ENCODE measurements around the gene HAGHL.
"Not testable (repeated sequence)": the region's sequence is repeated elsewhere in the genome, so short reads cannot be mapped to it uniquely, and the experiment has no call there.

Gene HAGHL

DNA sequence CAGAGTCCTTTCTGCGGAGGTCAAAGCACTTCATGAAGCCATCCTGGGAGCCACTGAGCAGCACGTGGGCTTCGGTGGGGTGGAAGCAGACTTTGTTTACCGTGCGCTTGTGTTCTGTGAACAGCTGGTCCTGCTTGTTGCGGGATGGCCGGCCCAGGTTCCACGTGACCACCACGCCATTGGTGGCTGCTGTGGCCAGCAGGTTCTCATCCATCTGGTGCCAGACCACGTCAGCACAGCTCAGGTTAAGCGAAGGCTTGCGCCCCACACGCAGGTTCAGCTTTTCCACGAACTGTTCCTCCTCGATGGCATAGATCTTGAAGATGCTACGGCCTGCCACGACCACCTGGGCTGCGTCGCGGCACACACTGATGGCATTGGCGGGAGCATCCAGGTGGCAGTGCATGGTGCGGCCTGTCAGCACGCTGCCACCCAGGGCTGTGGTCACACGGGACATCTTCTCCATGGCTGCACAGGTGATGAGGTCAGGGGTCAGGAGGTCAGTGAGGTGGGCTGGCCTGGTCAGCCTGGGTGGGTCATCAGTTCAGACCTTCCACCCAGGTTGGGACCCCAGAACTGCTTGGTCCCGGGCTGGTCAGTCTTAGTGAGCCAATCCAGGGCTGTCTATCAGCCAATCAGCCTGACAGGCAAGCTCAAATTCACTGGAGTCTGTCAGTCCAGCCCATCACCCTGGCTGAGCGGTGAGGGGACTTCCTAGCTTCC is 37.6 kb upstream of the HAGHL start:
- no peak for DNase-seq

DNA sequence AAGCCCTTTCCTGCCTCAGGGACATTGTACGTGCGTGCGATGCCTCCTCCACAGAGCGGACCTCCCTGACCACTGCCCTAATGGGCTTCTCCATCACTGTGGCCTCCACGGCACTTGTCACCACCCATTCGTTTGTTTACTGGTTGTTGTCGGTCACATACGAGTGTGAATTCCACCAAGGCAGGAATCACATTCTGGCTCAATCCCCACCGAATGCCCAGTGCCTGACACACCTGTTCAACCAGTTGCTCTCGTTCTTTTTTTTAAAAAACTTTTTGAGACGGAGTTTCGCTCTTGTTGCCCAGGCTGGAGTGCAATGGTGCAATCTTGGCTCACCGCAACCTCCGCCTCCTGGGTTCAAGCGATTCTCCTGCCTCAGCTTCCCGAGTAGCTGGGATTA is 35.7 kb upstream of the HAGHL start:
- DNase-seq = not testable (repeated sequence)

DNA sequence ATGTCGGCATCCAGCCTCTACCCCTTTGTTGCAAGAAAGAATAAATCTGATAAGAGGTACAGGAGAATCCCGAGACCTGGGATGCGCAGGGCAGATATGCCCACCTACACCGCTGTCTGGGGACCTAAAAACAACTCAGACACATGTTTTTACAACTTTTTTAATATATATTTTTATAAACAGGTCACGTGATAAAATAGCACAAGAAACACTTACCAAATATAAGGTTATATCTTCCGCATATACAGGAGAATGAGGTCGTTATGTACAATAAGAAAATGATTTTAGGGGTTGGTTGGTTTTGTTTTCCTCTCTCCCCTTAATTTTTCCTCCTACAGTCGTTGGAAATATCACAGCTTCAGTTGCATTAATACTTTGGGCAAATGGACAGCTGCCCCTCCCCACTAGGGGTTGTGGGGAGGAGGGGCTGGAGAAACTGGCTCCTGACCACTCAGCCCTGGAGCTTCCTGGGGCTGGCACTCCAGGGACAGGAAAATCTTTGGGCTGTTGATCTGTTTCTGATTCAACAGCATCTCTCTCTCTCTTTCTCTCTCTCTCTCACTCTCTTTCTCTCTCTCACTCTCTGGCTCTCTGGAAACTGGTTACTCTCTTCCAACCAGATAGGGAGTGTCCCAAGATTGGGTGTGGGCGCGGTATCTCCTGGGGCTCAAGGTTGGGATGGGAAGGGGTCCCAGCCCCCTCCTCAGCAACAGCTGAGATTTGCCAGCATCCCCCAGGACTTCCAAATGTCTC is 34.4 kb upstream of the HAGHL start:
- no peak for DNase-seq

DNA sequence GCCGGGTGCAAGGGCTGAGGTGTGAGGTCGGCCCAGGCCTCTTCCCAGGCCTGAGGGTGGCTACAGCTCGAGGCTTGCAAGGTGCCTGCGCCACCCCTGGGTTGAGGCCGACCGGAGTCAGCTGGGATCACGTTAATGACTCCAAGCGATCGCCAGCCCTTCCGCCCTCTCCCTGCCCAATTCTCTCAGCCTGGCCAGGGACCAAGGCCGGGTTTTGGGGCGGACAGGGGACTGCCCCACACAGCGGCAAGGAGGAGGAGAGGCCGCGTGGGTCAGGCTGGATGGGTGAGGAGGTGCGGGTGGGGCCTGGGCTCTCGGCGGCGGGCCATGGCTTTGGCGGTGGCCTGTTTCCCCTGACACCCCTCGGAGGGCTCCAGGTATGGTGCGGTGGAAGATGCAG is 33.5 kb upstream of the HAGHL start:
- DNase-seq = no peak

DNA sequence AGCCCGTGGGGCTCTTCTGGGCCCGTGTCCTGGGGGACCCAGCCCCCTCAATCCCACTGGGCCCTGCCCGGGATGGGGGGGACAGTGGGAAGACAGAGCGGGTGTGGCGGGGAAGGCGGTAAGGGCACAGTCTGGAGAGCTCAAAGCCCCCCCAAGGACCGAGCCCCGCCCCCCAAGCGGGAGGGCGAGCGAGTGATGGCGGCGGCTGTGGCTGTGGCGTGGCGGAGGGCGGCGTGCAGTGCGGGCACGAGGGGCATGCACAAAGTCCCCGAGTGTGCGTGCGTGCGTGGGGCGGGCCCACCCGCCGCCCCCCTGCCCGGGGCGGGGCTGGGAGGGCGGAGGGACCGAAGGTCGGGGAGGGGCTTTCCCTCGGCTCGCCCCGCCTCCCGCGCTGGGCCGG is 33.1 kb upstream of the HAGHL start:
- no peak for DNase-seq

DNA sequence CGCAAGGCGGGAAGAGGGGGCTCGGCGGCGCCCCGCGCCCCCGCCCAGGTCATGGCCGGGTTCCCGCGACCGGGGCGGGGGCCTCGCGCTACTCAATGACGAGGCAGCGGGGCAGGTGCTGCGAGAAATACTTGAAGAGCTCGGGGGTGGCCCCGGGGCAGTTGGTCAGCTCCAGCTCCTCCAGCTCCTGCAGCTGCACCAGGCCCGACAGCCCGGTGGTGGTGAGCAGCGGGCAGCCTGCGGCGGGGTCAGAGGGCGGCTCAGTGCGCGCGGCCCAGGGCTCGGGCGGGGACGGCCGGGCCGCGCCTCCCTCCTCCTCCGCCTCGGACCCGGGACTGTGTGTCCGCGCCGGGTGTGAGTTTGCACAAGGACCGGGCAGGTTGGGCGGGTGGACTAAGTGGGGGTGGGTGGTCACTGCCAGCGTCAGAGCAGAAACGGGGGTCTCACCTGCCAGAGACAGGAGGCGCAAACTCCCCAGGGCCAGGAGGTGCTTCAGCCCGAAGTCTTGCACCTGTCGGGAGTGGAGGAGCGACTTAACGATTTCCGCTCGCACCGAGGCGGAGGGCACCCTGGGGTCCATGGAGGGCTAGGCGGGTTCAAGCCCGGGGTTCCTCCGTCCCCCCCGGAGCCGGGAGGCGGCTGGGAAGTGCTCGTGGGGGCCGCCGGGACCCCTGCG is 32.6 kb upstream of the HAGHL start:
- DNase-seq = no peak

DNA sequence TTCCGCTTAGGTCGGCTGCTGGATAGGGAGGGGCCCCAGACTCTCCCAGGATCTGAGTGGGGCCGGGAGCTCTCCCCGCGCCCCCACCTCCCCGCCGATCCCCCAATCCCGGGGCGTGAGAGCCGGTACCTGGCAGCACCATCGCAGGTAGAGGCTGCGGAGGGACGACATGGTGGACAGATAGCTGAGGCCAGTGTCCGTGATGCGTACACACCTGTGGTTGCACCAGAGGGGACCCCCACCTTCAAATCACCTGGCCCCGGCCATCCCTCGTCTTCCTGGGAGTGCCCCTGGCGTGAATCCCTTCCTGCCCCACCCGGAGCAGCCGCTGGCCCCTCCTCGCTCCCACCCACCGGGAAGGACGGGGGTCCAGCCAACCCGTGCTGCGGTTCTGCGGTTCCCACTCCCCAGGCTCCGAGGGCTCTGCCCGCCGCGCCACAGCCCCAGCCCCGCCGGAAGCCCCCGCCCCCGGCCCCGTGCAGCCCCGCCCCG is 32.0 kb upstream of the HAGHL start:
- no peak for DNase-seq

DNA sequence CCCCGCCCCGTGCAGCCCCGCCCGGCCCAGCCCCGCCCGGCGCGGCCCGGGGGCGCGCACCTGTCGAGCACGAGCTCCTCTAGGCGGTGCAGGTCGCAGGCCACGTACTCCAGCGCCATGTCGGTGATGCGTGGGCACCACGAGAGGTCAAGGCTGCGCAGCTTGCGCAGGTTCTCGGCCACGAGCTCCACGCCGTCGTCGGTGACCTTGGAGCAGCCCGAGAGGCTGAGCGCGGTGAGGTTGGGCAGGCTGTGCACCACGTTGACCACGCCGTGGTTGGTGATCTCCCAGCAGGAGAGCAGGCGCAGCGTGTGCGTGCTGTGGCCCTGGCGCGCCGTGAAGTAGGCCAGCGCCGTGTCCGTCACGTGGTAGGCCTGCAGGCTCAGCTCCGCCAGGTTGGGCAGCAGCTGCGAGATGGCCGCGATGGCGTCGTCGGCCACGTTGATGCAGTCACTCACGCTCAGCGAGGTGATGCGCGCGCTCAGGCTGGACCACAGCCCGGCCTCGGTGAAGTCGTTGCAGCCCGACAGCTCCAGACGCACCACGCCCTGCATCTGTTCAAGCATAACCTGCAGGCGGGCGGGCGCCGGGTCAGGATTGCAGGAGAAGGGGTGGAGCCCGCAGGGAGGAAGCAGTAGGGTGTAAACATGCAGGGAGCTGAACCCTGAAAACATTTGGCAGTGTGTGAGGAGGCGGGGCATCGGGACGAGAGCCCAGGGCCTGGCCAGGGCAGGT is 31.4 kb upstream of the HAGHL start:
- no peak for DNase-seq

DNA sequence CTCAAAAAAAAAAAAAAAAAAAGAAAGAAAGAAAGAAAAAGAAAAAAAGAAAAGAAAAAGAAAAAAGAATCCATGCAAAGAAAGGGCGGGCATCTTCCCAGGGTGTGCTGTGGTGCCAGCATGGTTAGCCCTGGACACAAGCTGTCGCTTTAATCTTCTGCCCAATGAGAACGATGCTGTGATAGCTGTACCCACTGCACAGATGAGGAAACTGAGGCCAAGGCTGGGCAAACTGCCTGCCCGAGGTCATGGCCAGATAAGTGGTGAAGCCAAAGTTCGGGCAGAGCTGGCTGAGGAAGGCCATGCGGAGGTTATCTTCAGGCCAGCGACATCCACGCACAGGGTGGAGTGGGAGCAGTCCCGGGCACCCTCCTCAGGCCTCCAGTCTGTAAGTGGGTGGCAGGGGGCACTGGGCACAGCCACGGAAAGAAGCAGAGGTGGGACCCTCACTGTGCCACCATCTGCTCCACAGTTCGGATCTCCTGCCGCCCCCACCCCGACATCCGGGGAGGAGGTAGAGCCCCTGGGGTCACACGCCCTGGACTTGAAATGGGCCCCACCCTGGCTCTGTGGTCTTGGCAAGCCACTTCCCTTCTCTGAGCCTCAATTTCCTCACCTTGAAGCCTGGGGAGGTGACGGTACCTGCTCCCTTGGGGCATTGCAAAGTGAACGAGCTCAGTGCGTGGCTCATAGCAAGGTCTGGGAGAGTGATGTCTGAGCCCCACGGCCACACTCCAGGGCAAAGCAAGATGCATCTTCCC is 27.8 kb upstream of the HAGHL start:
- DNase-seq = no peak

DNA sequence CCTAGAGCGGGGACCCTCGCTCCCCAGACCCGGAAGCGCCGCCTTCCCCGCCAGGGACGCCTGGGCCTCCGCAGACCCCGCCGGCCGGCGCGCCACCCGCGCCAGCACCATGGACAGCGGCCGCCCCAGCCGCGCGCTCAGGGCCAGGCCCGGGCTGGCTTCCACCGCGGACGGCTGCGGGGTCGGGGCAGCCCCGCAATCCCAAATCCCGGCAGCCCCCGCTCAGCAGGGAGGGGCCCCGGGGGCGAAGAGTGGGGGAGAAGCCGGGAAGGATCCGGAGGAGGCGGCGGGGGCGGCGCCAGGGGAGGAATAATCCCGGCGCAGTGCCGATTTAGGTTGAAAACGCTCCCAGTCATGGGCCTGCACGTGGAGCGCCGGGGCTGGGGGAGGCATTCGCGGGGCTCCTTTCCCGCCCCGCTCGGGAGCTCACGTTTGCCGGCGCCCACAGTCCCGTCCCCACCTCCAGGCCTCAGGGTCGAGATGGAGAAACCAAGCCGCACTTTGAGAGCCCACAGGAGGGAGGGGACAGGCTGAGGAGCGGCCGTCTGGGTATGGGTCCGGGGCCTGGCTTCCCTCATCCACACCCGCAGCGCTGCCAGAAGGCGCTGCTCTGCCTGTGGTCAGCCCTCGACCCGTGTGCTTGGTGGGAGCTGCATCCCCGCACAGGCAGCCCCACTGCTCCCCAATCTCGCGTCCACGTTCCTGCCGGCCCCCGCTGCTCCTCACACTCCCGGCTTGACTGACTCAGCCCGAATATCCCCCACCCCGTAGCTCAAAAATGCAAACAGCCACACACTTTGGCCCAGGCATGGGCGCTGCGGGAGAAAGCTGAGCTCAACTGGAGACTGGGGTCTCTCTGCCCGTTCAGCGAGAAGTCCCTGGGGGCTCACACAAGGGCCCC is 26.0 kb upstream of the HAGHL start:
- DNase-seq = no peak

DNA sequence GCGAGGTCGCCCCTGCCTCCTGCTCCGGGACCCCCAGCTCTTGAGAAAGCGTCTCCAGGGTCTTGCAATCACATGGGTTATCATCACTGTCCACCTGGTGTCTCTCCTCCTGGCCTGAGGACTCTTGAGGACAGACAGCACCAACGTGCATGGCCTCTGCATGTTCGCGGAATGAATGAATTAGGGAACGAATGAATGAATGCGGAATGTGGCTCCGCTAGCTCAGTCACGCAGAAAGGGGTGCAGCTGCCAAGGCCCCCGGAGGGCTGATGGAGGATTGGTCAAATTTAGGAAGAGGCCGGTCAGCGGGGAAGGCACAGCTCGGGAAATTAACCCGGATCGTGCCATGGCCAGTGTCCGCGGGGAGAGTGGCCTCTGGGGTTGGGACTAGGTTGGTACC is 24.6 kb upstream of the HAGHL start:
- no peak for DNase-seq

DNA sequence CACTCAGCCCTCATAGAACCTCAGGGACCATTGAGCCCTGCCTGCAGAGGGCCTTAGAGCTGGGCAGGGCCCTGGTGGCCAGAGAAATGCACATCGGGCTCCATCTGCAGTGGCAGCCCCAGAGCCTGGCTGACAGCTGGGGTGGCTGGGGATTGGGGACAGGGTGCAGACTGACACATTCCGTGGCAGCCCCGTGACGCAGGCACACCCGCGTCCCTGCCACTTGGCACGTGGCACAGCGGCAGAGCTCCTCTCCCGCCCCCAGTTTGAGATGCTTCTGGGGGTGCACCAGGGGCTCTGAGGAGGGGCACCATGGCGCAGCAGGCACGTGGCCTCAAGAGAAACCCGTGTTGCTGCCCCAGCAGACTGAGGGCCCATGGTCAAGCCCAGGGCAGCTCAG is 23.5 kb upstream of the HAGHL start:
- DNase-seq = no peak

DNA sequence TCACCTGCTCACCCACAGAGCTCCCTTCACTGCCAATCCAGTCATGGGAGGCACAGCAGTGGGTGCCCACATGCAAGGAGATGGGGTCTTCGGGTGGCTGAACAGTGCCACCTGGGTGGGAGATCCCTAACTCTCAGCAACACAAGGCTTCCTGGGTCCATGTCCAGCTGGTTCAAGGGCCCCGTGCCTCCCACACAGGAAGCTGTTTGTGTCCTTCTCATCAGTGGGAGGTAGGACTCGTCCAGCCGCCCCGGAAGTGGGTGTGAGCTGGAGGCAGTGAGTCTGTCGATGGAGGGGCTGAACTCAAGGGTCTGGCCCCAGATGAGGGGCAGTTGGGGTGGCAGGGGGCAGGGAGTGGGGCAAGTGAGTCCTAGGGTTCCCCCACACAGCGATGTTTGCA is 22.9 kb upstream of the HAGHL start:
- no peak for DNase-seq

DNA sequence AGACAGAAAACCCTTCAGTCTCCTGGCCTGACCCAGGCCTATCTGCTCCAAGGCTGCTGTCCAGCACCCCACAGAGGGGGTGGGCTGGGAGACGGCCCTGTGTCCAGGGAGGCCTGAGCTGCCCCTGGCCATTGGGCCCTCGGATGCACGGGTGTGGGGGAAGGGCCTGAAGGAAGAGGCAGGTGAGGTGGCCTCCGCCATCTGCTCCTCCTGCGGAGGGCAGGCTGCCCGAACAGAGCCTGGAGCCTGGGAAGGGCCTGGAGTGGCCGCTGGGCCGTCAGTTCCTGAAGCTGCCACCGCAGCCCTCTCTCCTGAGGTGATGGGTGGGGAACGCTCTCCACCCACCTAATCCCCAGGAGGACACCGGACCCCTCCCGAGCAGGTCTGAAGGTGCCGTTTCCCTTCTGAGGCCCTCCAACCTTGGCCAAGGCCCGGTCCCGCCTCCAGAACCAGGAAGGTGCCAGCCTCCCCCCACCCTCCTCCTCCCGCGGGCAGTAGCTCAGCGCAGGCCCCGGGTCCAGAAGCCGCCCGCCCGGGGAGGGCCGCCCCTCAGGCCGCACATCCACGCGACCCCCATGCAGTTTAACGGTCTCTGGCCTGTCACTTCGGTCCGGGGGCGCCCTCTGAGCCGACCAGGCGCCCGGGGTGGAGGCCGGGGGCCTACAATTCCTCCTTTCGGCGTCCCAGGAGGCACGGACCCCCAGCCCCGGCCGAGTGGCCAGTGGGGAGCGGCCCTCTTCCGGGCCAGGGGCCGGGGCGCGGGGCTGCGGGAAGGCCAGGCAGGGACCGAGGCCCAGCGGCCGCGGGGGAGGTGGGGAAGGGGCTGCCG is 22.1 kb upstream of the HAGHL start:
- DNase-seq = no peak

DNA sequence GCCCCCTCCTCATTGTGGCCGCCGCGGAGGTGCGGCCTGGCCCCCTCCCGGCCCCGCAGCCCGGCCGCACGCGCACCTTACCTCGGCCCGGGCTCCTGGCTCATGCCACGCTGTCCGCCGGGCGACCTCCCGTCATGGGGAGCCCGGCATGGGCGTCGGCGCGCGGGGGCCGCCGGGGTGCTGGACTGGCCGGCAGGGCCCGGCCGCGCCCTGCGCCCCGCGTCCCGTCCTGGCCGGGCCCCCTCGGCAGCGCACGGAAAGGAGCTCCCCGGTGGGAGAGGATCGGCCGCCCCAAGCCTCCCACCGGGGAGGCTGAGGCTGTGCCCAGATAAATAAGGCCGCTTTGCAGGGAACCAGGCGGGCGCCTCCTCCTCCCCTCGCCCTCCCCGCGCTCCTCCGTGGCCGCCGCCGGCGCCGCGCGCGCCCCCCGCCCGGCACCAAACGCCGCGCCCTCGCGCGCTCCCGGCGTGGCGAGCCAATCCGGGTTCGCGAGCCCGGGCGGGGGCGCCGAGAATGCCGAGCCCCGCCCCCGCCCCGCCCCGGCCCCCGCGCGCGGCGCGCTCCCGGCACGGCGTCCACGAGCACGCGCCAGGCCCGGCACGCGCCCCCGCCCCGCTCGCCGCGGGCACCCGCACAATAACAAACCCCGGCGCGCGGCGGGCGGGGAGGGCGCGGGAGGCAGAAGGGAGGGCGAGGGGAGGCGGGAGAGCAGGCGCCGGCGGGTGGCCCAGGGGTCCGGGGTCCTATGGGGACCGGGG is 21.3 kb upstream of the HAGHL start, which contains the start of gene FBXL16:
TSS of gene FBXL16 (minus strand) at position 371 of the 758 bp plus-strand sequence. CDS start 8,396 bp downstream, outside the sequence.
- DNase-seq = no peak

DNA sequence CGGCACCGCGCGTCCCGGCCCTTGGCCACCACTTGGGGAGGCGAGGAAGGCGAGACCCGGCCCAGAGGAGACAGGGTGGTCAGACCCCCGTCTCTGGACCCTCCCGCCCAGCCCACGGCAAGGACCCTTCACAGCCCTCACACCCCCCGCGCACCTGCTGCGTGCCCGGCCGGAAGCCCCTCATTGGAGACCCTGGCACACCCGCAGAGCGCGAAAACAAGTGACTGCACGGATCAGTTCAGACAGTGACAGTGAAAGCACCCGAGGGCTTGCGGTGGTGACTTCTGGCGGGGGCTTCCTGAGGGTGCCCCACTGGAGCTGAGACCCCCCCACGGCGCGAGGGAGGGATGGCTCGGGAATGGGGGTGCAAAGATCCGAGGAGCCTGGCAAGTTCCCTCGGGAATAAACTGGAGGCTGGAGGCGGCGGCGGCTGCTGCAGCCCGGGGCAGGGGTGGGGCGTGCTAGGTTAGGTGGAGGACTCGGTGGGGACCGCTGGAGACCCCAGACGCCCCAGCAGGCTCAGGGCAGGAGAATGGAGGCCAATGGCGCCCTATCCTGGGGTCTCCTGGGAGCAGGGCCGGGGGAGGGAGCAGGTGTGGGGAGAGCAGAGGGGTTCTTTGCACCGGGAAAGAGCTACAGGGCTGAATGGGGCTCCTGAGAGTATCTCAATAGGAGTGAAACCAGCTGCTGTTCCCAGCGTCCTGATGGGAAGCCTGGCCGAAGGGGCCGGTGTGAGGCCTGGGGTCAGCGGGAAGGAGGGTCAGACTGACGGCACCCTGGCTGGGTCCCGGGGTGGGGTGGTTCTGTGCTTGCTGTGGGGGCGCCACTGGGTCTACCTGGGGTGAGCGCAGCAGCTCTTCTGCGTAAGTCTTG is 20.5 kb upstream of the HAGHL start:
- DNase-seq = no peak

DNA sequence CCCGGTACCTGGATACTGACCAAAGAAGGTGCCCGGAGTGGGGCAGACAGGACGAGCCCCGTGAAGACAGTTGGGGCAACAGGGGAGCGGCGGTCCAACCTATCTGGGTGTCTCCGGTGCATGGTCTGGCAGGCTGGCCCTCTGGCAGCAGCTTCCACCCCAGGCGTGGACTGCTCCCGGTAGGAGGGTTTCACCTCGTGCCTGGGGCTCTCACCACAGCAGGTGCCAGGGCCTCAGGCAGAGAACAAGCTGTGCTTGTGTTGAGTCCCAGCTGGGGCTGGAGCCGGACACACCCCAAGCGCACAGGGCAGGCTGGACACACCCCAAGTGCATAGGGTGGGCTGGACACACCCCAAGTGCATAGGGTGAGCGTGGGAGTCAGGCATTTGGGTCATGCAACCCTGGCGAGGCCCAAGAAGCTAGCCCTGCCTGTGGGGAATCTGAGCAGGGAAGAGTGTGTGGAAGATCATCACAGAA is 19.8 kb upstream of the HAGHL start:
- no peak for DNase-seq

DNA sequence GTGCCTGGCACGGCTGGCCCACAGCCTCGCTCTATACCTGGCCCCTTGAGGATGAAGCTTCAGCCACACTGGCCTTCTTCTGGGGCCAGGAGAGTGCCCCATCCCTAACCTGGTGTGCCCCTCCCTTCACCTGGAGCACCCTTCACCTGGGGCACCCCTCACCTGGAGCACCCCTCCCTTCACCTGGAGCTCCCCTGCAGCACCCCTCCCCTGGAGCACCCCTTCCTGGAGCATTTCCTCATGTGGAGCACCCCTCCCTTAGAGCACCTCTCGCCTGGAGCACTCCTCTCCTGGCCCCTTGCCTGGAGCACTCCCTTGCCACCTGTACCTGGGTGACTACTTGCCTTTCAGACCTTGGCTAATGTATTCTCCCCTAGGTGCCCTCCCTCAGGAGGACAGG is 18.9 kb upstream of the HAGHL start:
- DNase-seq = no peak

Data from right hindlimb (tissue), 1 donor.